Activated CD4-positive, alpha-beta T cell treated with anti-CD3 and anti-CD28 coated beads, Interleukin-2, amount 10 ng/mL, durations not matched to agents 7 days and 5 days (primary cell): ENCODE results near the gene CDC25B. TPM values are rescaled to one million over a fixed set of nuclear protein-coding genes. Genes with fewer than 3 reads are reported as not detected.

Experiments used
- CTCF ChIA-PET: fragments of 350-600 bp; sonication (Branson Sonifier 250); formaldehyde crosslinking; loops from one replicate; lab custom pipeline; 2021; ENCODE audit warnings: antibody characterized with exemption; lab: Charles Lee
- POLR2A ChIA-PET: fragments of 350-600 bp; sonication (Branson Sonifier 250); formaldehyde crosslinking; loops from one replicate; lab custom pipeline; 2021; ENCODE audit warnings: antibody characterized with exemption; lab: Charles Lee
- DNase-seq: peaks from one replicate; pipeline ENCODE4 v3.0.0-alpha.2; 2020
- H3K27ac Mint-ChIP-seq: one replicate; pipeline ENCODE4 v1.8.0; 2021; ENCODE audit warnings: mild to moderate bottlenecking, moderate library complexity, mixed read lengths
- H3K27me3 Mint-ChIP-seq: one replicate; pipeline ENCODE4 v1.8.0; 2021; ENCODE audit warnings: mixed read lengths
- H3K36me3 Mint-ChIP-seq: one replicate; pipeline ENCODE4 v1.8.0; 2021; ENCODE audit warnings: low read depth, mixed read lengths
- H3K4me1 Mint-ChIP-seq: one replicate; pipeline ENCODE4 v1.8.0; 2021; ENCODE audit warnings: mixed read lengths
- H3K4me3 Mint-ChIP-seq: one replicate; pipeline ENCODE4 v1.8.0; 2021; ENCODE audit warnings: mild to moderate bottlenecking, moderate library complexity, mixed read lengths
- H3K9me3 Mint-ChIP-seq: one replicate; pipeline ENCODE4 v1.8.0; 2021; ENCODE audit warnings: mixed read lengths
- total RNA-seq, 2 experiments: library from RNA; stranded (reverse); gene quantifications; one replicate each; pipeline ENCODE4 v1.2.3, GENCODE V29; 2021

CDC25B gene
- total RNA-seq, 2 experiments from 2014 or later, result 403 to 429 TPM

DNA sequence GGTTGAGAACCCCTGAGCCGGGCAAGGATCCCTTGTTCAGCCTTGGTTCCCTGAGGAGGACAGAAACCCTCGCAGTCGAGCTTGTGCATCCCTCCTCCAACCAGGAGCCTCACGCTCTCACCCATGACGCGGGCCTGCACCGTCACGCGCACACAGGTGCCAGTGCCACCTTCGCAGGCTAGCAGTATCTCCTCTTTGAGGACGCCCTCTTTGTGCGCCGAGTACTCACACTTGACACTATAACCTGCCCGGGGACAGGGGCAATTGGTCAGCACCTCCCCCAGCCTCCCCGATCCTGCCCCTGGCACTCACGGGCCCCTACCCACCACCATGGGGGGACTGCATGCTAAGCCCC is 41.9 kb upstream of the CDC25B start:
- no peaks in the 10 kb centered on the region for H3K9me3 Mint-ChIP-seq
- no peak for DNase-seq
- H3K27me3 Mint-ChIP-seq, result no peaks in the 10 kb centered on the region
- no peak overlapping the region for H3K27ac Mint-ChIP-seq
- no peak overlapping the region for H3K4me3 Mint-ChIP-seq
- peaks cover 9% of the 10 kb centered on the region for H3K36me3 Mint-ChIP-seq
- CTCF ChIA-PET, result interaction anchor here (0.9 to 7.0 kb wide), 5 partner anchors 8 to 66 kb away, joined by 3 to 28 read pairs (median 5); partner anchors contain the start of genes ADISSP and AP5S1
- POLR2A ChIA-PET, result no interaction called here
- peaks cover 14% of the 10 kb centered on the region for H3K4me1 Mint-ChIP-seq

DNA sequence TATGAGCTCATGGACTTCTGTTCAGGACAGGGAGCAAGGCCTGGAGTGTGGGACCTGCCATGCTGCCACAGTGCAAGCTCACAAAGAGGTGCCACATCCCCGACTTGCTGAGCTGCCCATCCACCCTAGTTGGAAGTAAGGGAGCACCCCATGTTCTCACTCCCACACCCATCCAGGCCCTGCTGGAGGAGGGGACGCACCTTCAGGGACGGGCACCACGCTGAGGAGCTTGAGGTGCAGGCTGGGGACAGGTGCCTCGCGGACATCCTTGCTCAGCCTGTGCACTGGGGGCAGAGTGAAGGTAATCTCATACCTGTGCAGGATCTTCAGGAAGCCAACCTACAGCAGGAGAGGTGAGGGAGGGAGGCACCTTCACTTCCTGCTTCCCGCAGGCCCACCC is 40.8 kb upstream of the CDC25B start:
- CTCF ChIA-PET, result interaction anchor here (0.7 to 7.0 kb wide), 3 partner anchors 9 to 65 kb away, joined by 3 to 28 read pairs (median 4); partner anchors contain the start of genes ADISSP and AP5S1
- Mint-ChIP-seq H3K4me1 (peaks cover 14% of the 10 kb centered on the region), H3K27me3 (no peaks in the 10 kb centered on the region), H3K36me3 (peaks cover 9% of the 10 kb centered on the region), H3K27ac (no peak overlapping the region), H3K4me3 (no peak overlapping the region), H3K9me3 (no peaks in the 10 kb centered on the region)
- POLR2A ChIA-PET, result interaction anchor here (0.6 kb wide), 1 partner anchor 250 kb away, joined by 3 read pairs; no protein-coding TSS in a partner anchor
- no peak for DNase-seq

- no peak for DNase-seq
- Mint-ChIP-seq H3K9me3 (no peaks in the 10 kb centered on the region), H3K36me3 (peaks cover 9% of the 10 kb centered on the region), H3K27me3 (no peaks in the 10 kb centered on the region), H3K4me1 (peaks cover 11% of the 10 kb centered on the region), H3K4me3 (no peak overlapping the region), H3K27ac (no peak overlapping the region)
- CTCF ChIA-PET, result interaction anchor here (1.2 to 7.0 kb wide), 4 partner anchors 12 to 64 kb away, joined by 3 to 28 read pairs (median 6); partner anchors contain the start of gene ADISSP
- POLR2A ChIA-PET, result interaction anchor here (0.6 kb wide), 1 partner anchor 249 kb away, joined by 3 read pairs; no protein-coding TSS in a partner anchor
These were observed 40.2 kb upstream of the CDC25B start for GRCh38 chr20:3755814-3756480.

- no peaks in the 10 kb centered on the region for H3K27me3 Mint-ChIP-seq
- ChIA-PET CTCF (interaction anchor here (0.6 to 2.0 kb wide), 6 partner anchors 9 to 312 kb away, joined by 3 to 6 read pairs (median 4); partner anchors contain the start of gene ADISSP), POLR2A (no interaction called here)
- no peak for DNase-seq
- H3K9me3 Mint-ChIP-seq, result no peaks in the 10 kb centered on the region
- no peak overlapping the region for H3K27ac Mint-ChIP-seq
- peaks cover 12% of the 10 kb centered on the region for H3K36me3 Mint-ChIP-seq
- H3K4me3 Mint-ChIP-seq, result no peak overlapping the region
- peaks cover 7% of the 10 kb centered on the region for H3K4me1 Mint-ChIP-seq
These were observed 38.8 kb upstream of the CDC25B start for GRCh38 chr20:3757268-3757667.

DNA sequence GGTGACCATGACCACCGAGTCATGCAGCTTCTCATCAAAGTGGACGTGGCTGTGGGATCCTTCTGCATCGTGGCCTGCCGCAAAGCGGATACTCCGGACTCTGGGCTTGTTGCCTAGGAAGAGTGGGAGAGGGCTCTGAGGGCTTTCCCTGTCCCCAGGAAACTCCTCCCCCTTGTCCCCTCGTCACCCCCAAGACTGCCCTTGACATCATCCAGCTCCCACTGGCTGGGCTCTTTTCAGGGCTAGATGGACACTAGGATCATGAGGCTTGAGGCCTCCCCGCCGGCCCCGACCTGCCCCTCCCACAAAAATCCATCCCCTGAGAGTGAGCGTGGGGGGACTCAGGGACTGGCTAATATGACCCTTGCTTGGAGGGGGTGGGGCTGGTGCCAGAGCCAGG is 37.5 kb upstream of the CDC25B start:
- ChIA-PET CTCF (interaction anchor here (1.2 to 1.7 kb wide), 2 partner anchors 9 to 11 kb away, joined by 5 to 6 read pairs; partner anchors contain the start of gene ADISSP), POLR2A (no interaction called here)

GRCh38 chr20:3759316-3759823 is 36.7 kb upstream of the CDC25B start:
- POLR2A ChIA-PET, result no interaction called here
- Mint-ChIP-seq H3K4me3 (no peak overlapping the region), H3K4me1 (peaks cover 1% of the 10 kb centered on the region), H3K27ac (no peak overlapping the region), H3K9me3 (no peaks in the 10 kb centered on the region), H3K36me3 (peaks cover 12% of the 10 kb centered on the region), H3K27me3 (no peaks in the 10 kb centered on the region)
- DNase-seq, result no peak
- CTCF ChIA-PET, result interaction anchor here (1.0 to 1.2 kb wide), 3 partner anchors 8 to 61 kb away, joined by 3 to 5 read pairs (median 4); partner anchors contain the start of genes ADISSP, AP5S1 and CENPB

More for the DNA sequence above, 37.5 kb upstream of the CDC25B start:
- Mint-ChIP-seq H3K27me3 (no peaks in the 10 kb centered on the region), H3K36me3 (peaks cover 12% of the 10 kb centered on the region), H3K27ac (no peak overlapping the region), H3K4me3 (no peak overlapping the region), H3K9me3 (no peaks in the 10 kb centered on the region), H3K4me1 (no peaks in the 10 kb centered on the region)
- DNase-seq, result no peak

DNA sequence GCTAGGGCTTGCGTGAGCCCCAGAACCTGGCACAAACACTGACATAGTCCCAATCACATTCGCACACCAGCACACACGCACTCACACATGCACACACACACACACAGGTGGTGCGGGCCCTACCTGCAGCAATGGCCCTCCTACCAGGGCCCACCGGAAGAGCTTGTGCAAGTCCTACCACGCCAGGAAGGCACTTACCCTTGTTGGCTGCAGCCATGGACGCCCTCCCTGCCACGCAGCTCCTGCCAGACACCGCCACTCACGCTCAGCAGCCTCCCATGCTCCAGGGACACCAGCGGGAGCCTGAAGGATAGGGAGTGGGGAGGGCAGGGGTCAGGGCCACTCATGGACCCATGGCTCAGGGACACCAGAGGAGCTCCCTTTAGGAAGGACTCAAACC is 36.2 kb upstream of the CDC25B start:
- Mint-ChIP-seq H3K4me1 (peaks cover 3% of the 10 kb centered on the region), H3K36me3 (peaks cover 12% of the 10 kb centered on the region), H3K4me3 (no peak overlapping the region), H3K27ac (no peak overlapping the region), H3K27me3 (no peaks in the 10 kb centered on the region), H3K9me3 (no peaks in the 10 kb centered on the region)
- POLR2A ChIA-PET, result no interaction called here
- DNase-seq, result no peak
- CTCF ChIA-PET, result interaction anchor here (0.5 to 1.0 kb wide), 5 partner anchors 9 to 61 kb away, joined by 3 to 4 read pairs (median 3); partner anchors contain the start of genes AP5S1 and CENPB

- POLR2A ChIA-PET, result no interaction called here
- Mint-ChIP-seq H3K4me3 (no peak overlapping the region), H3K36me3 (peaks cover 12% of the 10 kb centered on the region), H3K27ac (no peak overlapping the region), H3K27me3 (no peaks in the 10 kb centered on the region), H3K4me1 (peaks cover 6% of the 10 kb centered on the region), H3K9me3 (no peaks in the 10 kb centered on the region)
- CTCF ChIA-PET, result interaction anchor here (0.5 to 1.8 kb wide), 7 partner anchors 7 to 60 kb away, joined by 3 to 8 read pairs (median 3); partner anchors contain the start of genes AP5S1 and CENPB
- DNase-seq, result no peak
These were observed 35.3 kb upstream of the CDC25B start for GRCh38 chr20:3760655-3761348.

DNA sequence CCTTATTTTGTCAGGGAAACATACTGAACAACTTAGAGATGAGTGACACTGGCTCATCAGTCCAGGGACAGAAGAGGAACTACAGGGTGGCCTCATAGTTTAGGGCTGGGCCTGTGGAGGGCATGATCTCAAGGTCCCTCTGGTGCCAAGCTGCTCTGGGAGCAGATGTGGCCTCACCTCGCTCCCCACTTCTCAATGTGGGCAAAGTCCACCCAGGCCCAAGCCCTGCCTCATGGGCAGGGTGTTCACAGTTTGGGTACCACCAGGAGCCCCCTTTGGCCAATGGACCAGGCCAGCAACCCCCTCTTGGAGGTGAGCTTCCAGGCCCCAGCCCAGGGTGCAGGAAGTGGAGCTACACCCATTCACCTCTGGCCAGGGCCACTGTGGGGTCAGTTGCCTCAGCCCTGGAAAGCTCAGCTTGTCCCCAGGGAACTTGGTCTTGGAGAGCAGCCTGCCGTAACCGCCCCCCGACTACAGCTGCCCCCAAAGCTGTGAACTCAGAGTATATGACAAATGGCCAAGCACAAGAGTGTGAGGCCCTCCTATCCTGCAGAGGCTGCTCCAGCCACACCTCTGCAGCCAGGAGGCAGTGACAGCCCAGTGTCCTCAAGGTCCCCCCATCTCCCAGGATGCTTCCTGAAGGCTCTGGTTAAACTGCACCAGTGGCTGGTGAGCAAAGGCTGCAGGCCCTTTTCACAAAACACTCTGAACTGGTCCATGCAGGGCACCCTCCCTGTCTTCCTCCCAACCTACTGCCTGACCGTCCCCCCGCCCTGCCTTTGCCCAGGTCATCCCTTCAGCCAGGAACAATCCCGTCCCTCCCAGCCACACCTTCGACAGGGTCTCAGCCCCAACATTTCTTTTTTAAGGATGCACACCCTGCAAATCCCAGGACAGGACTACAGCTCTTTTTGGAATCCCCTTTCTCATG is 32.2 kb upstream of the CDC25B start:
- no peak overlapping the region for H3K4me3 Mint-ChIP-seq
- DNase-seq, result no peak
- CTCF ChIA-PET, result interaction anchor here (0.6 to 1.6 kb wide), 3 partner anchors 9 to 101 kb away, joined by 3 to 4 read pairs (median 3); no protein-coding TSS in a partner anchor
- no peaks in the 10 kb centered on the region for H3K9me3 Mint-ChIP-seq
- no peak overlapping the region for H3K27ac Mint-ChIP-seq
- H3K4me1 Mint-ChIP-seq, result peaks cover 25% of the 10 kb centered on the region
- POLR2A ChIA-PET, result no interaction called here
- H3K27me3 Mint-ChIP-seq, result no peaks in the 10 kb centered on the region
- H3K36me3 Mint-ChIP-seq, result peaks cover 3% of the 10 kb centered on the region

- DNase-seq, result no peak
- peaks cover 29% of the 10 kb centered on the region for H3K4me1 Mint-ChIP-seq
- H3K27ac Mint-ChIP-seq, result no peak overlapping the region
- CTCF ChIA-PET, result interaction anchor here (0.6 to 1.6 kb wide), 4 partner anchors 9 to 102 kb away, joined by 3 to 5 read pairs (median 4); no protein-coding TSS in a partner anchor
- H3K9me3 Mint-ChIP-seq, result no peaks in the 10 kb centered on the region
- H3K27me3 Mint-ChIP-seq, result no peaks in the 10 kb centered on the region
- H3K4me3 Mint-ChIP-seq, result no peak overlapping the region
- POLR2A ChIA-PET, result no interaction called here
- H3K36me3 Mint-ChIP-seq, result peaks cover 3% of the 10 kb centered on the region
These were observed 31.5 kb upstream of the CDC25B start for GRCh38 chr20:3764659-3765058.

- DNase-seq, result no peak
- peaks cover 3% of the 10 kb centered on the region for H3K36me3 Mint-ChIP-seq
- no peak overlapping the region for H3K4me3 Mint-ChIP-seq
- CTCF ChIA-PET, result interaction anchor here (0.6 to 1.6 kb wide), 7 partner anchors 10 to 127 kb away, joined by 3 to 5 read pairs (median 3); partner anchors contain the start of gene SPEF1
- H3K27me3 Mint-ChIP-seq, result no peaks in the 10 kb centered on the region
- POLR2A ChIA-PET, result no interaction called here
- H3K27ac Mint-ChIP-seq, result no peak overlapping the region
- peaks cover 29% of the 10 kb centered on the region for H3K4me1 Mint-ChIP-seq
- no peaks in the 10 kb centered on the region for H3K9me3 Mint-ChIP-seq
These were observed 30.8 kb upstream of the CDC25B start for GRCh38 chr20:3765171-3765882.
